CD14-positive monocyte (primary cell): ENCODE results near the gene RHOXF1. TPM values are rescaled to one million over a fixed set of nuclear protein-coding genes. Genes with fewer than 3 reads are reported as not detected.

Experiments used
- DNase-seq, 3 donors: peaks; one replicate each; pipeline ENCODE4 v3.0.0-alpha.2; 2011 to 2022
- H2AFZ ChIP-seq: 2 replicates; pipeline ENCODE4 v1.6.0; 2012; ENCODE audit warnings: mild to moderate bottlenecking, low read depth, low read length, inconsistent platforms; ENCODE audit not compliant: insufficient read depth, poor library complexity, severe bottlenecking
- H3K27ac ChIP-seq, 2 donors: 1 replicate in 1 of 2; 2 replicates in 1 of 2; pipeline ENCODE4 v1.5.1; 2012 to 2013; ENCODE audit warnings: low read length in 2 of 2, control low read depth in 1 of 2, inconsistent platforms in 1 of 2, low read depth in 1 of 2, mild to moderate bottlenecking in 1 of 2
- H3K27me3 ChIP-seq, 2 donors: one replicate each; pipeline versions ENCODE4 v1.6.0 to v1.6.1; 2011 to 2013; ENCODE audit warnings: low read length in 2 of 2; ENCODE audit not compliant: control insufficient read depth in 2 of 2, insufficient read depth in 2 of 2
- H3K36me3 ChIP-seq, 2 donors: replicated peaks in 1 of 2; 1 replicate in 1 of 2; 2 replicates in 1 of 2; pipeline versions ENCODE4 v1.5.1 to v1.6.1; 2012 to 2013; ENCODE audit warnings: low read length in 2 of 2, control low read depth in 1 of 2, inconsistent platforms in 1 of 2, mild to moderate bottlenecking in 1 of 2; ENCODE audit not compliant: insufficient read depth in 2 of 2, control insufficient read depth in 1 of 2
- H3K4me1 ChIP-seq, 2 donors: 1 replicate in 1 of 2; 2 replicates in 1 of 2; pipeline versions ENCODE4 v1.5.1 to v1.6.1; 2012 to 2013; ENCODE audit warnings: low read length in 2 of 2, control low read depth in 1 of 2, inconsistent platforms in 1 of 2, mild to moderate bottlenecking in 1 of 2, moderate library complexity in 1 of 2; ENCODE audit not compliant: insufficient read depth in 2 of 2, control insufficient read depth in 1 of 2
- H3K4me2 ChIP-seq: replicated peaks from 2 replicates; pipeline ENCODE3; 2012; ENCODE audit warnings: low read length, moderate library complexity, mild to moderate bottlenecking; ENCODE audit not compliant: poor library complexity, severe bottlenecking; ENCODE audit errors: extremely low read depth
- H3K4me3 ChIP-seq, 3 experiments: fragments of 200-600 bp in 1 of 3; sonication (generic) in 1 of 3; replicated peaks in 1 of 3; 1 replicate in 2 of 3; 2 replicates in 1 of 3; pipeline ENCODE4 v1.5.1; 2011 to 2013; ENCODE audit warnings: low read length in 3 of 3, mild to moderate bottlenecking in 3 of 3, control low read depth in 2 of 3, low read depth in 2 of 3, inconsistent platforms in 1 of 3, moderate library complexity in 1 of 3
- H3K79me2 ChIP-seq: 2 replicates; pipeline ENCODE4 v1.6.0; 2012; ENCODE audit warnings: mild to moderate bottlenecking, control low read depth, inconsistent platforms, low read length, moderate library complexity; ENCODE audit not compliant: insufficient read depth
- H3K9ac ChIP-seq: 2 replicates; pipeline ENCODE4 v1.6.0; 2017; ENCODE audit warnings: low read length, mild to moderate bottlenecking; ENCODE audit not compliant: insufficient read depth, poor library complexity, severe bottlenecking
- H3K9me3 ChIP-seq, 2 donors: replicated peaks in 1 of 2; 1 replicate in 1 of 2; 2 replicates in 1 of 2; pipeline versions ENCODE4 v1.5.1 to v1.6.1; 2012 to 2013; ENCODE audit warnings: low read length in 2 of 2, control low read depth in 1 of 2; ENCODE audit not compliant: control insufficient read depth in 1 of 2, insufficient read depth in 1 of 2
- H4K20me1 ChIP-seq: 2 replicates; pipeline ENCODE4 v1.6.0; 2012; ENCODE audit warnings: mild to moderate bottlenecking, low read length, control low read depth, moderate library complexity; ENCODE audit not compliant: insufficient read depth
- H3K27ac Mint-ChIP-seq, 7 donors: one replicate each; pipeline ENCODE4 v1.8.0; 2020; ENCODE audit warnings: mild to moderate bottlenecking in 7 of 7, mixed read lengths in 7 of 7, moderate library complexity in 6 of 7, inconsistent platforms in 2 of 7
- H3K27me3 Mint-ChIP-seq, 3 donors: one replicate each; pipeline ENCODE4 v1.8.0; 2021 to 2022; ENCODE audit warnings: low read depth in 3 of 3, mild to moderate bottlenecking in 3 of 3, mixed read lengths in 3 of 3, moderate library complexity in 3 of 3, inconsistent platforms in 1 of 3
- H3K36me3 Mint-ChIP-seq, 2 donors: one replicate each; pipeline ENCODE4 v1.8.0; 2020; ENCODE audit warnings: mixed read lengths in 2 of 2, inconsistent platforms in 1 of 2, mild to moderate bottlenecking in 1 of 2
- H3K4me1 Mint-ChIP-seq: one replicate; pipeline ENCODE4 v1.8.0; 2020; ENCODE audit warnings: mild to moderate bottlenecking, mixed read lengths
- H3K4me3 Mint-ChIP-seq, 2 donors: one replicate each; pipeline ENCODE4 v1.8.0; 2020; ENCODE audit warnings: mild to moderate bottlenecking in 2 of 2, mixed read lengths in 2 of 2, moderate library complexity in 1 of 2
- H3K9me3 Mint-ChIP-seq, 7 donors: one replicate each; pipeline ENCODE4 v1.8.0; 2020 to 2022; ENCODE audit warnings: mixed read lengths in 7 of 7, mild to moderate bottlenecking in 6 of 7, moderate library complexity in 6 of 7, inconsistent platforms in 2 of 7
- WGBS: methylation state at CpG from one replicate; pipeline ENCODE4 v1.1.5; 2013; ENCODE audit warnings: missing lambda C conversion rate; ENCODE audit not compliant: insufficient coverage; 5-methylcytosine and 5-hydroxymethylcytosine counted together
- intact Hi-C, 2 donors: fragments of 100-400 bp; cut with micrococcal nuclease; formaldehyde crosslinking; loops; one replicate each; pipeline versions ENCODE4 v1.15.0 to v1.15.1; 2023
- polyA plus RNA-seq, 3 donors: library from polyadenylated mRNA; depleted of rRNA in 1 of 3; unstranded in 2 of 3; stranded (reverse) in 1 of 3; fragments of 300-500 nt in 2 of 3; fragments of >200 nt in 1 of 3; fragmentation: Illumina TruSeq in 2 of 3; gene quantifications; 1 replicate in 2 of 3; 2 replicates in 1 of 3; pipeline ENCODE4 v1.2.3, GENCODE V29; 2012 to 2021
- TF ChIP-seq, protein P1 (sequence below): fragments of 200-600 bp; IDR thresholded peaks from one replicate; pipeline ENCODE4 v1.8.0; 2022; ENCODE audit warnings: antibody characterized with exemption, mild to moderate bottlenecking

RHOXF1 gene
- polyA plus RNA-seq, 3 donors, result 0.28 TPM; not detected in 2

DNA sequence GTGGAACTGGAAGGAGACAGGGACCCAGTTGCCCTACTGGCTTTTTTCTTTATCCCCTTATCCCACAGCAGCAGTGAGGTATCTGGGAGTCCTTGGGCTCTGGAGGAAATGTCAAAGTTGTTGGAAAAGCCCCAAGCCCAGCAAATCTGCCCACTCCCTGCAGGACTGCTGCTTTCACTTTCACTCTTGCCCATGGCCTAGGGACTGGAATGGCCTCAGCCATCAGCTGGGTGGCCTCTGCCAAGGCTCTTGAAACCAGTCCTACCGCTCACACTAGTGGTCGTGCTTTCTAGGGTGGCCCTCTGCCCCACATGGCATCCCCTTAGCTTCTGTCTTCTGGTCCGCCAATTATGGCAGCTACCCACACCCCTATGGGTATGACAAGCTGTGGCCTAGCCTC, 9.7 kb upstream of the RHOXF1 start:
- peak overlapping the region in 3 of 7 donors; percentile 42 to 52 (median 45) for H3K27ac Mint-ChIP-seq
- intact Hi-C loops, result no loop called here
- H3K9me3 ChIP-seq, result no peaks in the 10 kb centered on the region
- TF ChIP-seq, protein P1, sequence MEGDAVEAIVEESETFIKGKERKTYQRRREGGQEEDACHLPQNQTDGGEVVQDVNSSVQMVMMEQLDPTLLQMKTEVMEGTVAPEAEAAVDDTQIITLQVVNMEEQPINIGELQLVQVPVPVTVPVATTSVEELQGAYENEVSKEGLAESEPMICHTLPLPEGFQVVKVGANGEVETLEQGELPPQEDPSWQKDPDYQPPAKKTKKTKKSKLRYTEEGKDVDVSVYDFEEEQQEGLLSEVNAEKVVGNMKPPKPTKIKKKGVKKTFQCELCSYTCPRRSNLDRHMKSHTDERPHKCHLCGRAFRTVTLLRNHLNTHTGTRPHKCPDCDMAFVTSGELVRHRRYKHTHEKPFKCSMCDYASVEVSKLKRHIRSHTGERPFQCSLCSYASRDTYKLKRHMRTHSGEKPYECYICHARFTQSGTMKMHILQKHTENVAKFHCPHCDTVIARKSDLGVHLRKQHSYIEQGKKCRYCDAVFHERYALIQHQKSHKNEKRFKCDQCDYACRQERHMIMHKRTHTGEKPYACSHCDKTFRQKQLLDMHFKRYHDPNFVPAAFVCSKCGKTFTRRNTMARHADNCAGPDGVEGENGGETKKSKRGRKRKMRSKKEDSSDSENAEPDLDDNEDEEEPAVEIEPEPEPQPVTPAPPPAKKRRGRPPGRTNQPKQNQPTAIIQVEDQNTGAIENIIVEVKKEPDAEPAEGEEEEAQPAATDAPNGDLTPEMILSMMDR, result no peak
- DNase-seq, result no peak
- H3K79me2 ChIP-seq, result no peaks in the 10 kb centered on the region
- peak overlapping the region; percentile 50 for H2AFZ ChIP-seq
- H3K27me3 Mint-ChIP-seq, result peaks cover 0 to 7% (median 0%) of the 10 kb centered on the region in 3 donors
- no peaks in the 10 kb centered on the region for H3K27me3 ChIP-seq
- H3K4me3 ChIP-seq, result peak overlapping the region in 1 of 3 experiments; percentile 50
- peaks cover 0 to 5% (median 2%) of the 10 kb centered on the region in 7 donors for H3K9me3 Mint-ChIP-seq
- WGBS, result no CpG with 5 or more reads among the region's 3 CpGs
- H3K9ac ChIP-seq, result no peak overlapping the region
- no peaks in the 10 kb centered on the region for H3K4me1 ChIP-seq
- peak overlapping the region; percentile 38 for H3K4me2 ChIP-seq
- H3K27ac ChIP-seq, result peak overlapping the region in 1 of 2 donors; percentile 33
- H3K4me3 Mint-ChIP-seq, result peak overlapping the region; percentile 39 to 71
- H3K36me3 ChIP-seq, result no peaks in the 10 kb centered on the region
- H3K4me1 Mint-ChIP-seq, result peaks cover 10% of the 10 kb centered on the region
- H4K20me1 ChIP-seq, result no peaks in the 10 kb centered on the region
- H3K36me3 Mint-ChIP-seq, result no peaks in the 10 kb centered on the region

- no peaks in the 10 kb centered on the region for H4K20me1 ChIP-seq
- intact Hi-C loops, result no loop called here
- DNase-seq, result no peak
- no peak overlapping the region for H3K4me2 ChIP-seq
- Mint-ChIP-seq H3K4me1 (peaks cover 5% of the 10 kb centered on the region), H3K4me3 (no peak overlapping the region), H3K9me3 (peaks cover 0 to 8% (median 1%) of the 10 kb centered on the region in 7 donors), H3K27me3 (peaks cover 0 to 8% (median 2%) of the 10 kb centered on the region in 3 donors), H3K27ac (no peak overlapping the region), H3K36me3 (no peaks in the 10 kb centered on the region)
- no peaks in the 10 kb centered on the region for H3K79me2 ChIP-seq
- H2AFZ ChIP-seq, result no peak overlapping the region
- TF ChIP-seq, protein P1, result no peak
- no peak overlapping the region for H3K9ac ChIP-seq
- H3K27me3 ChIP-seq, result no peaks in the 10 kb centered on the region
- H3K4me1 ChIP-seq, result no peaks in the 10 kb centered on the region
- WGBS, result 96% methylated on average over 6 of the region's 12 CpGs
- H3K9me3 ChIP-seq, result peaks cover 0 to 3% of the 10 kb centered on the region in 2 donors
- no peak overlapping the region for H3K27ac ChIP-seq
- H3K36me3 ChIP-seq, result no peaks in the 10 kb centered on the region
- no peak overlapping the region for H3K4me3 ChIP-seq
Observed at GRCh38 chrX:120120223-120120622, 4.5 kb upstream of the RHOXF1 start.
